ENCODE data around the gene CFAP300. TPM values are rescaled to one million over a fixed set of nuclear protein-coding genes. Genes with fewer than 3 reads are reported as not detected.

The CFAP300 gene
- total RNA-seq, 4 donors from 2014 or later, result 0.31 to 2.9 (median 1.6) TPM

DNA sequence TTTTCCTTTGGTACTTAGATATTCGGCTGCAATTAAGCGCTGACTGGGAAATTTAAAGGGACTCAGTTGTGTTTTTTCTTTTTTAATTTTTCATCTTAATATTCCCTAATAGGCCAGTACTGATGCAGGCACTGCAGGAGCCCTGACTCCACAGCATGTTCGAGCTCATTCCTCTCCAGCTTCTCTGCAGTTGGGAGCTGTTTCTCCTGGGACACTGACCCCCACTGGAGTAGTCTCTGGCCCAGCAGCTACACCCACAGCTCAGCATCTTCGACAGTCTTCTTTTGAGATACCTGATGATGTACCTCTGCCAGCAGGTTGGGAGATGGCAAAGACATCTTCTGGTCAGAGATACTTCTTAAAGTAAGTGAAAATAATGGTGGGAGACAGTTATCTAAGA is 66.8 kb downstream of the CFAP300 start:
- TF ChIP-seq POLR2A (IDR thresholded peaks at IDR 0.05), result no peak
- TF ChIP-seq, protein P1, sequence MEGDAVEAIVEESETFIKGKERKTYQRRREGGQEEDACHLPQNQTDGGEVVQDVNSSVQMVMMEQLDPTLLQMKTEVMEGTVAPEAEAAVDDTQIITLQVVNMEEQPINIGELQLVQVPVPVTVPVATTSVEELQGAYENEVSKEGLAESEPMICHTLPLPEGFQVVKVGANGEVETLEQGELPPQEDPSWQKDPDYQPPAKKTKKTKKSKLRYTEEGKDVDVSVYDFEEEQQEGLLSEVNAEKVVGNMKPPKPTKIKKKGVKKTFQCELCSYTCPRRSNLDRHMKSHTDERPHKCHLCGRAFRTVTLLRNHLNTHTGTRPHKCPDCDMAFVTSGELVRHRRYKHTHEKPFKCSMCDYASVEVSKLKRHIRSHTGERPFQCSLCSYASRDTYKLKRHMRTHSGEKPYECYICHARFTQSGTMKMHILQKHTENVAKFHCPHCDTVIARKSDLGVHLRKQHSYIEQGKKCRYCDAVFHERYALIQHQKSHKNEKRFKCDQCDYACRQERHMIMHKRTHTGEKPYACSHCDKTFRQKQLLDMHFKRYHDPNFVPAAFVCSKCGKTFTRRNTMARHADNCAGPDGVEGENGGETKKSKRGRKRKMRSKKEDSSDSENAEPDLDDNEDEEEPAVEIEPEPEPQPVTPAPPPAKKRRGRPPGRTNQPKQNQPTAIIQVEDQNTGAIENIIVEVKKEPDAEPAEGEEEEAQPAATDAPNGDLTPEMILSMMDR (IDR thresholded peaks at IDR 0.05), result no peak
- peaks cover 0 to 12% (median 0%) of the 10 kb centered on the region in 4 donors for H3K27me3 ChIP-seq
- peaks cover 0 to 15% (median 0%) of the 10 kb centered on the region in 3 donors for H3K36me3 ChIP-seq
- intact Hi-C loops (cut with DNase I), result loop anchor here (10.0 kb wide), 1 partner anchor 151 kb away; no protein-coding TSS in a partner anchor
- DNase-seq, result no peak
- H3K4me3 ChIP-seq, result peak overlapping the region in 1 of 4 donors; percentile 95
- H3K4me1 ChIP-seq, result peaks cover 0 to 72% (median 39%) of the 10 kb centered on the region in 3 donors
- no peaks in the 10 kb centered on the region for H3K9me3 ChIP-seq
- peak overlapping the region in 2 of 4 donors; percentile 1 to 99 for H3K27ac ChIP-seq
- WGBS, 2 donors, result 48 to 49% methylated on average over 4 of the region's 4 CpGs

DNA sequence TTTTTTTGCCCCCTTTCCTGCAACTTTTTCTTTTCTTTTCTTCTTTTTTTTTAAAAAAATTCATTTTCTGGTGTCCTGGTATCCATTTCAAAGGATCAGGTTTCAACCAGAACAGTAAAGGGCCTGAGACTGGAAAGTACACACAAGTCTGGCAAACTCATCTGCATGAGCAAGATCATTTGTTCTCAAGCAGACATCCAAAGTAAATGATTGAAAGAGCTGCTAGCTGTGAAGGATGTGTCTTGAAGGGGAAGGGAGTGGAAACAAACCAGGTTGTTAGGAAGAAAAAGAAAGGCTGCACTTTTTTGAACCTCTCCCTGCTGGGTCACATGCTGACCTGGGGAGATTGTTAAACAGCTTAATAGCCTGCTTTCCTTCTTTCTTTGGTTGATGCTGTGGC is 68.3 kb downstream of the CFAP300 start:
- H3K27ac ChIP-seq, result peak overlapping the region in 2 of 4 donors; percentile 31 to 36
- no peak for TF ChIP-seq POLR2A (IDR thresholded peaks at IDR 0.05)
- TF ChIP-seq, protein P1 (IDR thresholded peaks at IDR 0.05), result no peak
- peaks cover 0 to 15% (median 0%) of the 10 kb centered on the region in 3 donors for H3K36me3 ChIP-seq
- no peak for DNase-seq
- H3K27me3 ChIP-seq, result peaks cover 0 to 6% (median 0%) of the 10 kb centered on the region in 4 donors
- H3K4me3 ChIP-seq, result no peak overlapping the region
- H3K9me3 ChIP-seq, result no peaks in the 10 kb centered on the region
- peaks cover 0 to 78% (median 45%) of the 10 kb centered on the region in 3 donors for H3K4me1 ChIP-seq
- intact Hi-C loops (cut with DNase I), result loop anchor here (10.0 kb wide), 1 partner anchor 149 kb away; no protein-coding TSS in a partner anchor

DNA sequence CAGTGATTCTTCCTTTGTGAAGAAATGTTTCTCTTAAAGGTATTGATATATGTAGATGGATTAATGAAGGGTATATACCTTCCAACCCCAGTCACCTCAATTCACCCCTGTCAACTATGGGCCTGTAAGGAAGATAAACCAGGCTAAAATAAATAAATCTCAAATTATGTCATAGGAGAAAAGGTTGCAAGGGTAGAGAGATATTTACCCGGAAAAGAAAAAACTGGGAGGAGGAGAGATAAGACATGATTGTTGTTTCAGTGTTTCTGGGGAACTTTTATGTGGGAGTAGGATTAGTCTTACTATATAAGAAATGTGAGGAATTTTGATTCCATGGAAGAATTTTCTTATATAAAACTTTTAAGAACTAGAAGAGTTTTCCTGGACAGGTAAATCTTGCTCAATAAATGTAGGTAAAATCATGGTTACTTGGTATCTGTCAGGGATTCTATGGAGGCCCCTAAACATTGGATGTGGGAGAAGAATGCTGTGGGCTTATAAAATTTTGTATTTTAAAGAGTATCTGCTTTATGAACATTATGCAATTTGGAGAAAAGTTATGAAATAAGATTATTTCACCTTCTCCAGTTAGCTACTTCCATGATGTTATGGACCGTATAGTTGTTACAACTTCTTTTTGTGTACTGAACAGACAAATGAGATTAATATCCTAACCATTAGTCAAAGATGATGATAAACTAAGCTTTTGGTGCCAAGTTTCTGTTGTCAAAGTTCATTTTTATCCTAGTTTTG is 69.4 kb downstream of the CFAP300 start:
- no peak for DNase-seq
- TF ChIP-seq POLR2A (IDR thresholded peaks at IDR 0.05), result no peak
- TF ChIP-seq, protein P1 (IDR thresholded peaks at IDR 0.05), result no peak
- intact Hi-C loops (cut with DNase I), result loop anchor here (10.0 kb wide), 1 partner anchor 148 kb away; no protein-coding TSS in a partner anchor
- Histone ChIP-seq H3K4me3 (no peak overlapping the region), H3K36me3 (peaks cover 0 to 24% (median 0%) of the 10 kb centered on the region in 3 donors), H3K27ac (no peak overlapping the region), H3K27me3 (no peaks in the 10 kb centered on the region), H3K4me1 (peaks cover 0 to 89% (median 51%) of the 10 kb centered on the region in 3 donors), H3K9me3 (no peaks in the 10 kb centered on the region)
- WGBS, 2 donors, result 40% methylated on average over 2 of the region's 2 CpGs

DNA sequence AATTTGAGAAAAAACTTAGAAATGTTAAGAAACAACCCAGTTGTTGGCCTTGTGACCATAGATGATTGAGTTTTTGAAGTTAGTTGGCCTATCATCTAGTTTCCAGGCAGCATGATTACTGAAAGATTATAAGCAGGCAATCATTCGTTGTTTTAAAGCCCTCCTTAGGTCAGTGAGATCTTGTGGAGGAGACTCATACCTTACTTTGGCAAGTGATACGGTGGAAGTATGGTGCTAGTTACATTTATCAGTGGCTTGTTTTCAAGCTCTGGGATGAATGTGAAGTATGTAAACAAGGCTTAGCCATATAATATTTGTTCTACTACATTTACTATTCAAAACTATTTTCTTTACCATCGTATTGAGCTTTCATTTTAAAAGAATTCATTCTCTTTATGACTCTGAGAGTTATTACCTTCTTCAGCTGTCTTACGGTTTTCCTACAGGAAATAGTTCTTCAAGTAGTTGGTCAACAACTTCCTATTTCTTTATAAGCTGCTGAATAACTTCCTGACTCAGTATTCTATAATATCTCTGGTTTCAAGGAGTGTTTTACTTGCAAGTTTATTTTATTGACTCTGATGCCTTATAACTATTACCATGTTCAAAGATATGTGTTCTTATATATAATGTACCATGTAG is 70.4 kb downstream of the CFAP300 start:
- no peak for TF ChIP-seq POLR2A (IDR thresholded peaks at IDR 0.05)
- TF ChIP-seq, protein P1 (IDR thresholded peaks at IDR 0.05), result no peak
- Histone ChIP-seq H3K9me3 (no peaks in the 10 kb centered on the region), H3K27ac (peak overlapping the region in 2 of 4 donors; percentile 15 to 26), H3K27me3 (no peaks in the 10 kb centered on the region), H3K4me1 (peaks cover 0 to 97% (median 51%) of the 10 kb centered on the region in 3 donors), H3K36me3 (peaks cover 0 to 33% (median 0%) of the 10 kb centered on the region in 3 donors), H3K4me3 (no peak overlapping the region)
- intact Hi-C loops (cut with DNase I), result loop anchor here (10.0 kb wide), 1 partner anchor 147 kb away; no protein-coding TSS in a partner anchor
- WGBS, 2 donors, result 22 to 29% methylated on average over 4 of the region's 4 CpGs
- DNase-seq, result no peak

DNA sequence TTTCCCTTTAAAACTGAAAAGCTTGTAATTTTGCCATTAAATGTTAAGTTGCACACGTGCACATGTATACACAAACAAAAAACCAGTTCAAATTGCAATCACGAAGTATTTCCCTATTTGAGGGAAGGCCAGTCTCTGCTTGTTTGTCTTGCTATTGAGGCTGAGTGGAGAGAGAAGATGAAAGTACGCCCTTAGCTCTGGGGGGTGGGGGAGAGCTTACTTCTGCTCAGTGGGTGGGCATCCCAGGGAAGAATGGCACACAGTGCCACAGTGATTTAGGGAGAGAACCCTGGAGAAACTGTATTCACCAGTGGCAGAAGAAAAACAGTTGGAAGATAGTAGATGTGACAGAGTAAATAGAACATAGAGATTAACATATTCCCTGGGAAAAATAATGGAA is 71.7 kb downstream of the CFAP300 start:
- no peak for DNase-seq
- Histone ChIP-seq H3K27ac (peak overlapping the region in 2 of 4 donors; percentile 13 to 62), H3K9me3 (no peaks in the 10 kb centered on the region), H3K4me1 (peaks cover 0 to 93% (median 44%) of the 10 kb centered on the region in 3 donors), H3K27me3 (no peaks in the 10 kb centered on the region), H3K4me3 (no peak overlapping the region), H3K36me3 (peaks cover 0 to 37% (median 0%) of the 10 kb centered on the region in 3 donors)
- intact Hi-C loops (cut with DNase I), result loop anchor here (10.0 kb wide), 1 partner anchor 146 kb away; no protein-coding TSS in a partner anchor
- WGBS, 2 donors, result 26 to 28% methylated on average over 3 of the region's 3 CpGs
- no peak for TF ChIP-seq POLR2A (IDR thresholded peaks at IDR 0.05)
- TF ChIP-seq, protein P1 (IDR thresholded peaks at IDR 0.05), result no peak

Measured in esophagus squamous epithelium (tissue), 5 donors.